Astrocyte (in vitro differentiated cells and primary cell): ENCODE results near the gene BBS9.

Experiments
- CTCF ChIP-seq: IDR thresholded peaks from 2 replicates; pipeline ENCODE4 v1.5.1; 2011; ENCODE audit warnings: low read depth, mild to moderate bottlenecking, inconsistent platforms, low read length, moderate library complexity; ENCODE audit not compliant: insufficient read depth
- EZH2 ChIP-seq: IDR thresholded peaks from 2 replicates; pipeline ENCODE4 v1.6.1; 2012; ENCODE audit warnings: mild to moderate bottlenecking, low read length, inconsistent platforms; ENCODE audit not compliant: insufficient read depth

- no peak for TF ChIP-seq EZH2
- TF ChIP-seq CTCF = no peak
These were observed 418.5 kb downstream of the BBS9 start for GRCh38 chr7:33547880-33548279.
